MM.1S (cell line): Measurements from ENCODE around the gene SSTR1.

ENCODE experiments used
- DNase-seq: peaks from one replicate; pipeline ENCODE4 v3.0.0-alpha.2; 2015
- H2AFZ ChIP-seq: fragments of 300-600 bp; sonication (generic); 2 replicates; pipeline ENCODE4 v1.6.0; 2016; ENCODE audit warnings: antibody characterized with exemption, low read length
- H3F3A ChIP-seq: fragments of 300-600 bp; sonication (generic); 2 replicates; pipeline ENCODE4 v1.6.1; 2016; ENCODE audit warnings: mild to moderate bottlenecking, antibody characterized with exemption, low read length, moderate library complexity, mixed read lengths; ENCODE audit not compliant: insufficient read depth
- H3K27ac ChIP-seq: fragments of 300-600 bp; sonication (generic); 2 replicates; pipeline ENCODE4 v1.5.1; 2016; ENCODE audit warnings: mild to moderate bottlenecking, low read length
- H3K27me3 ChIP-seq: fragments of 300-600 bp; sonication (generic); replicated peaks from 2 replicates; pipeline ENCODE4 v1.6.0; 2016; ENCODE audit warnings: low read length; ENCODE audit not compliant: insufficient read depth
- H3K36me3 ChIP-seq: fragments of 300-600 bp; sonication (generic); replicated peaks from 2 replicates; pipeline ENCODE4 v1.6.1; 2016; ENCODE audit warnings: mild to moderate bottlenecking, low read length, mixed read lengths; ENCODE audit not compliant: insufficient read depth
- H3K4me1 ChIP-seq: fragments of 300-600 bp; sonication (generic); 2 replicates; pipeline ENCODE4 v1.6.1; 2016; ENCODE audit warnings: low read length, mixed read lengths
- H3K4me2 ChIP-seq: fragments of 300-600 bp; sonication (generic); 2 replicates; pipeline ENCODE4 v1.6.0; 2016; ENCODE audit warnings: low read depth, low read length
- H3K4me3 ChIP-seq: fragments of 300-600 bp; sonication (generic); 2 replicates; pipeline ENCODE4 v1.5.1; 2016; ENCODE audit warnings: low read length, mixed read lengths
- H3K79me2 ChIP-seq: fragments of 300-600 bp; sonication (generic); 2 replicates; pipeline ENCODE4 v1.6.1; 2016; ENCODE audit warnings: mixed run types, low read length, mixed read lengths
- H3K9ac ChIP-seq: fragments of 300-600 bp; sonication (generic); 2 replicates; pipeline ENCODE4 v1.6.1; 2016; ENCODE audit warnings: low read length, mixed read lengths
- H3K9me2 ChIP-seq: fragments of 300-600 bp; sonication (generic); replicated peaks from 2 replicates; pipeline ENCODE4 v1.6.1; 2016; ENCODE audit warnings: mild to moderate bottlenecking, low read length, mixed read lengths; ENCODE audit not compliant: insufficient read depth
- H3K9me3 ChIP-seq: fragments of 300-600 bp; sonication (generic); replicated peaks from 2 replicates; pipeline ENCODE4 v1.6.1; 2016; ENCODE audit warnings: mild to moderate bottlenecking, low read length, mixed read lengths; ENCODE audit not compliant: insufficient read depth
- H4K20me1 ChIP-seq: fragments of 300-600 bp; sonication (generic); 2 replicates; pipeline ENCODE4 v1.6.1; 2016; ENCODE audit warnings: mild to moderate bottlenecking, low read length, moderate library complexity, mixed read lengths; ENCODE audit not compliant: insufficient read depth
- CTCF ChIP-seq: fragments of 300-600 bp; sonication (generic); IDR thresholded peaks from 2 replicates; pipeline ENCODE4 v1.5.1; 2016; ENCODE audit warnings: antibody characterized with exemption, low read length, mixed read lengths
- EZH2 ChIP-seq: fragments of 300-600 bp; sonication (generic); optimal IDR thresholded peaks from 2 replicates; pipeline ENCODE3; 2017; ENCODE audit warnings: low read depth, mild to moderate bottlenecking, antibody characterized with exemption, low read length, mixed read lengths
- EZH2phosphoT487 ChIP-seq: fragments of 300-600 bp; sonication (generic); IDR thresholded peaks from 2 replicates; pipeline ENCODE4 v1.6.1; 2018; ENCODE audit warnings: antibody characterized with exemption, low read length

The SSTR1 gene

DNA sequence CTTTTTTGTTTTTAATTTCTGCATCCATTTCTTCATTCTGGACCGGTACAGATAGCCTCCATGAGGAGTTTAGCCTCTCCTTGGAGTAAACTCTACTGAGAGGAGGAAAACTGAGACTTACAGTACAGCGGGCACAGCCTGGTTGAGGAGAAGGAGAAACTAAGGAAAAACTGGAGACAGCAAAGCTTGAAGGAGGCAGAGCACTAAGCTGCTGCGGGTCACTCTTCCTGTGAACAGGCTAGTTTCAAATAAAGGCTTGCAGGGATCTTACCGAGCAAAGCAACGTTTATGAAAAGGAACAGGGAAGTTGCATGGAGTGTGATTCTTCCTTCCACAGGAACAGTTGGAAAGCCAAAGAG, 348 bp upstream of the SSTR1 start:
- no peaks in the 10 kb centered on the region for H3K4me1 ChIP-seq
- no peak overlapping the region for H3K27ac ChIP-seq
- H4K20me1 ChIP-seq, result no peaks in the 10 kb centered on the region
- H3K9ac ChIP-seq, result no peak overlapping the region
- H3K4me2 ChIP-seq, result no peak overlapping the region
- no peaks in the 10 kb centered on the region for H3K9me2 ChIP-seq
- TF ChIP-seq EZH2phosphoT487, result no peak
- TF ChIP-seq EZH2, result no peak
- no peak for TF ChIP-seq CTCF
- no peak for DNase-seq
- no peaks in the 10 kb centered on the region for H3F3A ChIP-seq
- H3K4me3 ChIP-seq, result no peak overlapping the region
- no peaks in the 10 kb centered on the region for H3K9me3 ChIP-seq
- H3K27me3 ChIP-seq, result no peaks in the 10 kb centered on the region
- H3K36me3 ChIP-seq, result no peaks in the 10 kb centered on the region
- H3K79me2 ChIP-seq, result no peaks in the 10 kb centered on the region
- no peak overlapping the region for H2AFZ ChIP-seq

GRCh38 chr14:38208618-38209562, 1.2 kb downstream of the SSTR1 start:
- Histone ChIP-seq H3K9me3 (no peaks in the 10 kb centered on the region), H3K27ac (no peak overlapping the region), H2AFZ (no peak overlapping the region), H3K36me3 (no peaks in the 10 kb centered on the region), H3K9me2 (no peaks in the 10 kb centered on the region), H3K4me2 (no peak overlapping the region), H3K9ac (no peak overlapping the region), H3K27me3 (no peaks in the 10 kb centered on the region), H3K79me2 (no peaks in the 10 kb centered on the region), H3K4me3 (no peak overlapping the region), H3K4me1 (no peaks in the 10 kb centered on the region), H4K20me1 (no peaks in the 10 kb centered on the region), H3F3A (no peaks in the 10 kb centered on the region)
- DNase-seq, result no peak
- no peak for TF ChIP-seq EZH2phosphoT487
- TF ChIP-seq EZH2, result no peak
- no peak for TF ChIP-seq CTCF

GRCh38 chr14:38209572-38210557, 2.2 kb downstream of the SSTR1 start:
- Histone ChIP-seq H3F3A (no peaks in the 10 kb centered on the region), H3K27ac (no peak overlapping the region), H3K4me3 (no peak overlapping the region), H3K9me3 (no peaks in the 10 kb centered on the region), H2AFZ (no peak overlapping the region), H3K27me3 (no peaks in the 10 kb centered on the region), H3K4me2 (no peak overlapping the region), H3K79me2 (no peaks in the 10 kb centered on the region), H3K36me3 (no peaks in the 10 kb centered on the region), H3K9me2 (no peaks in the 10 kb centered on the region), H3K4me1 (no peaks in the 10 kb centered on the region), H4K20me1 (no peaks in the 10 kb centered on the region), H3K9ac (no peak overlapping the region)
- no peak for DNase-seq
- TF ChIP-seq CTCF, result no peak
- no peak for TF ChIP-seq EZH2
- TF ChIP-seq EZH2phosphoT487, result no peak
